NCI-H526 (cell line): ENCODE data around the gene DIO3.
A peak's percentile ranks its signal among the peaks of the same experiment; 100 is the strongest.

Source experiments
- DNase-seq, 2 experiments: peaks; one replicate each; lab custom pipeline; 2025; lab: John Stamatoyannopoulos, UW

Gene DIO3

GRCh38 chr14:101583006-101583714, 21.9 kb downstream of the DIO3 start:
- DNase-seq, result no peak

DNA sequence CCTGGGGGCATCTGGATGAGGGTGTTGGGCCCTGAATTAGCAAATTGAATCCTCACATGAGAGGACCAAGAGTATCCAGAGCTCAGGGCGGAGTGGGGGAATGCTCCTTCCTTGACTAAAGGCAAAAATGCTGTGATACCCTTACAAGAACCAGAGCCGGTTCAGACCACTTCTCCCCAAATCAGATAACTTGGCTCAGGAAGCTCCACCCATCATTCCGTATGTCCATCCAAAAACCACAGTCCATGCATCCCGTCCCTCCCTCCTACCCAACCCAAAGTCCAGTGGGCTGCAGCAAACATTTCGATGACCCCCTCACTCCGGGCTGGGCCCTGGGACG, 22.4 kb downstream of the DIO3 start:
- DNase-seq, result no peak

GRCh38 chr14:101584055-101584859, 23.0 kb downstream of the DIO3 start:
- DNase-seq, result peak; percentile 26 to 55

DNA sequence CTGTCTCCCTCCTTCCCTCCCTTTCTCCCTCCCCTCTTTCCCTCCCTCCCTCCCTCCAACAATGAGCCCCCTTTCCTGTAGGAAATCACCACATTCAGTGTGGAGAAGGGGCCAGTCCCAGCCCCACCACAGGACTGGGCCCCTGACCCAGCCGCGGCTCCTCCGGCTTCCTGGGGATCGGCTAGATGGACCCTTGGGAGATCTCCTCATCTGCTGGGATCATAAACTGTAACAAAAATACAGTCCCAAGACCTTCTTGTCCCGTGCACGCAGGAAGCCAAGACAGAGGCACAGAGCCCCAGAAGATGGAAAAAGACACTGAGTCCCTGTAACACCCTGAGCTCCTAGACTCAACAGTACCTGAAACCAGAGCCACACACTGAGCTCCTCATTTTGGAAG, 23.9 kb downstream of the DIO3 start:
- DNase-seq, result no peak

DNA sequence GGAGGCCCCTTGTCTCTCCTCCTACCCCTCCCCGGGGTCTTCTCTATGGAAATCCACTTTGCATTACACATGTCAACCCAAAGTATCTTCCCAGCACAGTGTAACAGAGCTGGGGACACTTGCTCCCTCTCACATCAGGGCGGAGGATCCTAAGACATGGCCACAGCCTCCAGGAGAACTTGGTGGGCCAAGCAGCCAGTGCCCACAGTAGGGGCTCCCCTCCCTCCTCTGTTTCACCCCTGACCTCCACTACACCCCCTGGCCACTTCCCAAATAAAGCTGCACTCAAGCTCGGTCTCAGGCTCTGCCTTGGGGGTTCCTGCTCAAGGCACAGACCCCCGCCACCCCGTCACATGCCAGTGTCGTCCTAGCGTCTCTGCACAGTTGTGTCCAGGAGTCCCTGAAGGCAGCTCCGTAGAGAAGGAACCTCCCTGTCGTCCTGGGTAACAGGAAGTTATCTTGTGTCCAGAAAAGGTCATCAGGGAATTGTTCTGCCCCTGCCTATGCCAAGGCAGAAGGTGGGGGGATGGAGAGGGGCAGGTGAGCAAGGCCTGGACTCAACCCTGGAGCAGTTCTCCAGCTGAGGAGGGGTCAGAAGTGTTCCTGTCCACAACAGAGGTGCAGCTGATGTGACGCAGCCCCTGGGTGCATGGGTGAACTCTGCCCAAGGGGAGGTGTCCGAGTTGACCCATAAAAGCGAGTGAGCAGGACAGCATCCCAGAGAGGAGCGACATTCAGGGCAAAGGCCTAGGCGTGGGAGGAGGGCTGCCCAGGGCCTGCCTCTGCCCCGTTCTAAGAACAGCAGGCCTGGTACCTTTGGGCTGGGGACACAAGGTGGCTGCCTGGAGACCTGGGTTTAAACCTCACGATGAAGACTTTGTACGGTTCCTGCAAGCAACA, 25.5 kb downstream of the DIO3 start:
- no peak for DNase-seq

GRCh38 chr14:101587441-101587911, 26.2 kb downstream of the DIO3 start:
- no peak for DNase-seq

DNA sequence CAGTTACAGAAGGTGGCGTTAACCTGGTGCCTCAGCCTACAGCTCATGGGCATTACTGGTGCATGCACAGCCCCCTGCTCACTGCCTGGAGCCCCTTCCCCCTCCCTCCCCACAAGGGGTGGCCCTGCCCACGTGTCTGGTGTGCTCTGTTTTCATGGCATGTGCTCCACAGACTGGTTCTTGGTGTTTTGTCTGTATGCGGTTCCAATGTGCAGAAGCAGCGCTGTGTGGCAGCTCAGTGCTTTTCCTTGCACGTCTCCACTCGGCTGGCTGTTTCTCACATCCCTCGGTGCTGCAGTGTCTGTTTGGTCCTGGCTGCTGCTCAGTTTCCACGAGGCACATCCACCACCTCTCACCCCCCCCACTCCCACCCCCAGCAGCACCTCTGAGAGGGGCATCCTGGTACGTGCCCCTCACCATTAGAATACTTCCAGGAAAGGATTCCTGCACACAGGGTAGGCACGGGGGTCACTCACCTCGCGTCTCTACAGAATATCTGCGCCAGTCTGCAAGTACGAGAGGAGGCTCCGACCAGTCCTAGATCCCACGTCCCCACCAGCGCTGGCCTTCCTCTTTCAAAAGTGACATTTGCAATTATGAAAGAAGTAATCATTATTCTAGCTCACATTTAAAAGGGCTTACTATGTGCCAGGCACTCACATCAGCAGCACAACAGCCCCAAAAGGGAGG, 27.1 kb downstream of the DIO3 start:
- no peak for DNase-seq

GRCh38 chr14:101588990-101589389, 27.7 kb downstream of the DIO3 start:
- no peak for DNase-seq

- no peak for DNase-seq
Observed at GRCh38 chr14:101589486-101590015, 28.3 kb downstream of the DIO3 start.

DNA sequence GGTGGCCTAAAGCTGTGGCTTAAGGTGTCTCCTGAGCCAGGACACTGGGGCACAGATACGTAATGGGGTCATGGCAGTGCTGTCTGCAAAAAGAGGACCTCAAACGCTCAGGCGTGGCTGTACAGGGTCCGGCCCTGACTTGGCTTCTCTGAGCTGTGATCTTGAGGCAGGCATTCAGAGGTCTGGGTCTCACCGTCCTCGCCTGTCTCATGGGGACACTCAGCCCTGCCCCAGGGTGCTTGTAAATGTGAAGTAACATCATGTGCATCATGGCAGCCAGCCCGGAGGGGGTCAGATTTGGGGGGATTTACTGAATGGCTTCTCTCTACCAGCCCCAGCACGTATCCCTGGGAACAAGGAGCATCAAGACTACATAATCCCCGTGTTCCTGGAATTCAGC, 28.8 kb downstream of the DIO3 start:
- DNase-seq, result no peak

DNA sequence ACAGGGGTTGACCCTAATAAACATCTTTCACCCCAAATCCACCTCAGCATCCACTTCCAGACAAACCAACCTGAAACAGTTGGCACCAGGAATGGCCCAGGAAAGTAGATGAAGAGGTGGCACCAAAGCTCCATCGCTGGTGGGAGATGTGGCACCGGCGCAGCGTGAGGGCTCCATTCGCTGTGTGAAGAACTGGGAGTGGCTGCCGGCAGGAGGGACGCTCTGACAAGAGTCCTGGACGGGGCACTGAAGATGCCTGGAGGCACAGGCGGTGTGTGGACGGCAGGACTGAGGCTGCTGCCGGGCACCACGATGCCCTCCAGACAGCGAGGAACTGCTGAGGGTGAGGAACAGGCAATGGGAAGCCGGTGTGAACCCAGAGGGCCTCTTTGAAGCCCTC, 29.3 kb downstream of the DIO3 start:
- no peak for DNase-seq

GRCh38 chr14:101591121-101591520, 29.8 kb downstream of the DIO3 start:
- DNase-seq, result no peak

DNA sequence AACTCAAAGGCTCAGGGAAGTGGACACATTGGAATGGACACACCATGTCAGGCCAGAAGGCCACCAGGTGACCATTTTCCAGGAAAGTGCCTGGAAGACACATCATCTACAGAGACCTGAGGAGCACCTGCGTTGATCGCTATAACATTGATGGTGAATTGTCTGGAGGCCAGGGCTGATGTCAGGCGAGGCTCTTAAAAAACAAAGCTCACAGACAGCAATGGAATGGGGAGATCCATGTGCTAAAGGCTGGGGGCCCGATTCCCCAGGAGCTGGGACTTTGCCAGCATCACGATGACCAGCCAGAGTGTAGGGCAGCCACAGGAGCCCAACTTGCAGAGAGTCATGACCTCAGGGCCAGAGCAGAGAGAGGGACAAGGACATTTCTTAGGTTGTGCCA, 30.3 kb downstream of the DIO3 start:
- DNase-seq, result no peak

DNA sequence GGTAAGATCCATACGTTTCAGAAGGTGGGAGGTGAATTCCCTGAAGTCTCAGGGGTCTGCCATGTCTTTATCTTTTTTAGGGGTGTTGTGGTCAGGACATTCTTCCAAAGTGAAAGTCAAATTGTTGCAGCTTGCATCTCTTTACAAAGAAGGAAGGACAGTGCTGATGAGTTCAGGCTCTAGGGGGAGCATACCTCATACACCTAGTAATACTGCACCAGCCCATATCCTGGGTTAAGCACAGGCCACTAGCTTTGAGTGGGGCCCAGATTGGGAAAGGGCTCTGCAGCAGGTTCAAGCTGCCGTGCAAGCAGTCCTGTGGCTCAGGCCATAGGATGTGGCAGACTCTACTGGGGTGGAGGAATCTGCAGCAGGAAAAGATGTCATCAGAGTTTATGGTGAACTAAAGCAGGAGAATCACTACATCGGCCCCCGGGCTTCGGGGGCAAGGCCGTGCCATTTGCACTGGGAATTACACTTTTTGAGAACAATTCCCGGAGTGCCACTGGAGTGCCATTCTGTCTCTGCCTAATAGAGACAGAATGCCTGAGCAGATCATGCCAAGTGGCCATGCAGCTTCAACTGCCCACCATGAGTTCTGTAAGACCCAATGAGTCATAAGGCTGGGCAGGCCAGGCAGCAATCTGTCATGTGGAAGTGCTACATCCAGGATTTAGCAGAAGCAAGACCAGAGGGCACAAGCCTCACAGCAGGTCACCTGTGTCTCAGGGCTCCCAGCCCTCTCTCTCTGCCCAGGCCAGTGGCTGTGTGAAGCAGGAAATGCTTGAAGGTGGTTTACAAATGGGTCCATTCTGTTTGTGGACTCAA, 32.3 kb downstream of the DIO3 start:
- no peak for DNase-seq

- no peak for DNase-seq
Observed at GRCh38 chr14:101594511-101595148, 33.3 kb downstream of the DIO3 start.

DNA sequence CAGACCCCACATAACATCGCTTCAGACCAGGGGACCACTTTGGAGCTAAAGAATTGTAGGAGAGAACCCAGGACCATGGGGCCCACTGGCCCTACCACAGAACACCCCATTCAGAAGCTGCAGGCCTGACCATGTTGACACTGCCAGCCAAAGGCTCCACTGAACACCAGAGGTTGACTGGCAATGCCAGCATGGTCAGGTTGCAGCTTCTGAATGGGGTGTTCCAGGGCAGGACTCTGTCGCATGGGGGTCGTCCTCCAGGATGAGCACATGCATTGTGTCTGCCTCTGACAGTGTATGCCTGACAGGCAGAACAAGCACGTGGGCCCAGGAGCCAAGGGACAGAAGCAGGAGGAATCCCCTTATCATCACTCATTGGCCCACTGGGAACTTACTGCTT, 34.1 kb downstream of the DIO3 start:
- DNase-seq, result no peak

DNA sequence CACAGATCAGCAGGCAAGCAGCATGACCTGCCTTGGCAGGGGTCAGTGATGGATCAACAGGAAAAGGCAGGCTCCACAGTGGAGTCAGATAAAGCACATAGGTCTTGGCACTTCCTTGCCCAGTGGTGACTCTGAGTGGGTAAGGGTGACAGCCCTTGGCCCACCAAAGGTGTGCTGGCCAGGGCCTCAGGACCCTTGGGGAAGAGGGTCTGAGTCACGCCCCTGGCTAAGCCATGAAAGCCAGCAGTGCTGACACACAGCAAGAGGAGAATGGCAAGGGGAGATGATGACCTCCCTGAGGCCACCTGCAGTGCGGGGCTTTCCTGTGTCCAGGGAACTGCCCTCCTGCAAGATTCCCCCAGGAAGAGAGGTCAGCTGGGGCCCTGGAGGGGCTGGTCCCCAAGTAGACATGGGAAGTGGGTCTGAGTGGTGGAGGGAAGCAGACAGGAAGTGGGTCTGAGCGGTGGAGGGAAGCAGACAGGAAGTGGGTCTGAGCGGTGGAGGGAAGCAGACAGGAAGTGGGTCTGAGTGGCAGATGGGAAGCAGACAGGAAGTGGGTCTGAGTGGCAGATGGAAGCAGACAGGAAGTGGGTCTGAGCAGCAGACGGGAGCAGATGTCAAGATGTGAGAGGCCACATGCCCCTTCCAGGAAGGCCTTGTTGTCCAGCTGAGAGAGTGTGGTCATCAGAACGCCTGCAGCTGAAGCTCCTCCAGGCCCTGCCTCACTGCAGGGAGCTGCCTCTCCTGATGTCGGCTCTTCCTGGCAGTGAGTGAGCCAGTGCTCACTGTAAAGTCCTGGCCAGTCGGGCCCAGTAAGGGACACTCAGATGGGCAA, 34.8 kb downstream of the DIO3 start:
- DNase-seq, result no peak

GRCh38 chr14:101596742-101597141, 35.4 kb downstream of the DIO3 start:
- DNase-seq, result no peak

GRCh38 chr14:101598159-101598558, 36.9 kb downstream of the DIO3 start:
- no peak for DNase-seq
